Measurements from ENCODE around the gene RRP1. TPM values are rescaled to one million over a fixed set of nuclear protein-coding genes. Genes with fewer than 3 reads are reported as not detected.

RRP1 gene
- total and polyA plus RNA-seq, 10 of the 15 experiments (the other 5 are each of a cell fraction or from before 2014, with no cell fraction given) = 0.34 to 70.8 (median 35.1) TPM

- TF ChIP-seq, protein P1, sequence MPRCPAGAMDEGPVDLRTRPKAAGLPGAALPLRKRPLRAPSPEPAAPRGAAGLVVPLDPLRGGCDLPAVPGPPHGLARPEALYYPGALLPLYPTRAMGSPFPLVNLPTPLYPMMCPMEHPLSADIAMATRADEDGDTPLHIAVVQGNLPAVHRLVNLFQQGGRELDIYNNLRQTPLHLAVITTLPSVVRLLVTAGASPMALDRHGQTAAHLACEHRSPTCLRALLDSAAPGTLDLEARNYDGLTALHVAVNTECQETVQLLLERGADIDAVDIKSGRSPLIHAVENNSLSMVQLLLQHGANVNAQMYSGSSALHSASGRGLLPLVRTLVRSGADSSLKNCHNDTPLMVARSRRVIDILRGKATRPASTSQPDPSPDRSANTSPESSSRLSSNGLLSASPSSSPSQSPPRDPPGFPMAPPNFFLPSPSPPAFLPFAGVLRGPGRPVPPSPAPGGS (IDR thresholded peaks at IDR 0.05; ENCODE audit: borderline replicate concordance, insufficient read depth, low read depth, low read length, poor library complexity, severe bottlenecking) = no peak
- TF ChIP-seq POU2F2 (IDR thresholded peaks at IDR 0.05; ENCODE audit: borderline replicate concordance, low read depth, low read length) = 0 out of 3 replicates have a peak, but pooled peaks have one; percentile 44
- peak; percentile 90 for TF ChIP-seq FOXK2 (IDR thresholded peaks at IDR 0.05)
- no peak for TF ChIP-seq ASH2L (IDR thresholded peaks at IDR 0.05; ENCODE audit: borderline replicate concordance, low read depth)
- TF ChIP-seq EZH2 (IDR thresholded peaks at IDR 0.05; ENCODE audit: borderline replicate concordance, control insufficient read depth, low read depth, low read length) = no peak
- TF ChIP-seq, protein P2, sequence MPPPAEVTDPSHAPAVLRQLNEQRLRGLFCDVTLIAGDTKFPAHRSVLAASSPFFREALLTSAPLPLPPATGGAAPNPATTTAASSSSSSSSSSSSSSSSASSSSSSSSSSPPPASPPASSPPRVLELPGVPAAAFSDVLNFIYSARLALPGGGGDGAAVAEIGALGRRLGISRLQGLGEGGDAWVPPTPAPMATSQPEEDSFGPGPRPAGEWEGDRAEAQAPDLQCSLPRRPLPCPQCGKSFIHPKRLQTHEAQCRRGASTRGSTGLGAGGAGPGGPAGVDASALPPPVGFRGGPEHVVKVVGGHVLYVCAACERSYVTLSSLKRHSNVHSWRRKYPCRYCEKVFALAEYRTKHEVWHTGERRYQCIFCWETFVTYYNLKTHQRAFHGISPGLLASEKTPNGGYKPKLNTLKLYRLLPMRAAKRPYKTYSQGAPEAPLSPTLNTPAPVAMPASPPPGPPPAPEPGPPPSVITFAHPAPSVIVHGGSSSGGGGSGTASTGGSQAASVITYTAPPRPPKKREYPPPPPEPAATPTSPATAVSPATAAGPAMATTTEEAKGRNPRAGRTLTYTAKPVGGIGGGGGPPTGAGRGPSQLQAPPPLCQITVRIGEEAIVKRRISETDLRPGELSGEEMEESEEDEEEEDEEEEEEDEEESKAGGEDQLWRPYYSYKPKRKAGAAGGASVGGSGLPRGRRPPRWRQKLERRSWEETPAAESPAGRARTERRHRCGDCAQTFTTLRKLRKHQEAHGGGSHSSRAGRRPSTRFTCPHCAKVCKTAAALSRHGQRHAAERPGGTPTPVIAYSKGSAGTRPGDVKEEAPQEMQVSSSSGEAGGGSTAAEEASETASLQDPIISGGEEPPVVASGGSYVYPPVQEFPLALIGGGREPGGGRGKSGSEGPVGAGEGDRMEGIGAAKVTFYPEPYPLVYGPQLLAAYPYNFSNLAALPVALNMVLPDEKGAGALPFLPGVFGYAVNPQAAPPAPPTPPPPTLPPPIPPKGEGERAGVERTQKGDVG (CRISPR knock-in tag; IDR thresholded peaks at IDR 0.05) = no peak
- no peak for TF ChIP-seq HSF1 (IDR thresholded peaks at IDR 0.05; ENCODE audit: low read depth, low read length)
- TF ChIP-seq IRF4 (IDR thresholded peaks at IDR 0.05; ENCODE audit: low read depth, low read length) = no peak
- peak; percentile 84 for TF ChIP-seq HDAC6 (IDR thresholded peaks at IDR 0.05; ENCODE audit: unreplicated experiment)
- TF ChIP-seq, protein P3, sequence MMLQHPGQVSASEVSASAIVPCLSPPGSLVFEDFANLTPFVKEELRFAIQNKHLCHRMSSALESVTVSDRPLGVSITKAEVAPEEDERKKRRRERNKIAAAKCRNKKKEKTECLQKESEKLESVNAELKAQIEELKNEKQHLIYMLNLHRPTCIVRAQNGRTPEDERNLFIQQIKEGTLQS (IDR thresholded peaks at IDR 0.05; ENCODE audit: borderline replicate concordance, extremely low read depth, low read depth, low read length) = peak; percentile 70
- TF ChIP-seq CBFB (IDR thresholded peaks at IDR 0.05; ENCODE audit: low read depth) = no peak
- TF ChIP-seq, protein P4, sequence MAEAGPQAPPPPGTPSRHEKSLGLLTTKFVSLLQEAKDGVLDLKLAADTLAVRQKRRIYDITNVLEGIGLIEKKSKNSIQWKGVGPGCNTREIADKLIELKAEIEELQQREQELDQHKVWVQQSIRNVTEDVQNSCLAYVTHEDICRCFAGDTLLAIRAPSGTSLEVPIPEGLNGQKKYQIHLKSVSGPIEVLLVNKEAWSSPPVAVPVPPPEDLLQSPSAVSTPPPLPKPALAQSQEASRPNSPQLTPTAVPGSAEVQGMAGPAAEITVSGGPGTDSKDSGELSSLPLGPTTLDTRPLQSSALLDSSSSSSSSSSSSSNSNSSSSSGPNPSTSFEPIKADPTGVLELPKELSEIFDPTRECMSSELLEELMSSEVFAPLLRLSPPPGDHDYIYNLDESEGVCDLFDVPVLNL (IDR thresholded peaks at IDR 0.05; ENCODE audit: low read depth, low read length) = no peak
- peak; percentile 95 for TF ChIP-seq POLR2A (IDR thresholded peaks at IDR 0.05; ENCODE audit: low read depth, low read length)
- TF ChIP-seq YY1 (IDR thresholded peaks at IDR 0.05; ENCODE audit: low read depth, low read length) = 0 out of 2 replicates have a peak, but pooled peaks have one; percentile 15
- no peak for TF ChIP-seq SRF (IDR thresholded peaks at IDR 0.05; ENCODE audit: low read depth in 2 of 2, low read length in 2 of 2)
- peak; percentile 58; the same call in 1 of the 2 replicates for TF ChIP-seq PRDM15 (CRISPR knock-in tag; IDR thresholded peaks at IDR 0.05)
- TF ChIP-seq CHD4 (IDR thresholded peaks at IDR 0.05) = no peak
- no peak for TF ChIP-seq ATF7 (IDR thresholded peaks at IDR 0.05; ENCODE audit: low read depth)
Measured at GRCh38 chr21:43775795-43776430, 13.5 kb upstream of the RRP1 start, which contains the start of gene CSTB (continued).

All from GM12878 (cell line).